Measurements from ENCODE around the gene ARHGAP6. TPM values are rescaled to one million over a fixed set of nuclear protein-coding genes. Genes with fewer than 3 reads are reported as not detected.

The ARHGAP6 gene
- total and polyA plus RNA-seq, 9 of the 15 experiments (the other 6 are each of a cell fraction or from before 2014, with no cell fraction given), result 12.5 to 63.6 (median 41.8) TPM

DNA sequence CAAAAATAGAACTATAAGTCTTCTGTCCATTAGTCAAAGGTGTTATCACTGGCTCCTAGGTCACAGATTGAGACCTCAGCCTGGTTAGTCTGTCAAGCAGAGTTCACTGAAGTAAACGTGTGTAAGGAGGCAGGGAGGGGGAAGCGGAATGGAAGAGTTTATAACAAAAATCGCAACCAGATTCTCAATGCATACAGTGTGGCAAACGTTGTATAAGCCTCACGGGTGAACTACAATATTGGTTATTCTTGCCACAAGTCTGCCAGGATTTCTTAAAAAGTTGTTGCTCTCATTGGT is 257.7 kb downstream of the ARHGAP6 start (continued):
- TF ChIP-seq, protein P1, sequence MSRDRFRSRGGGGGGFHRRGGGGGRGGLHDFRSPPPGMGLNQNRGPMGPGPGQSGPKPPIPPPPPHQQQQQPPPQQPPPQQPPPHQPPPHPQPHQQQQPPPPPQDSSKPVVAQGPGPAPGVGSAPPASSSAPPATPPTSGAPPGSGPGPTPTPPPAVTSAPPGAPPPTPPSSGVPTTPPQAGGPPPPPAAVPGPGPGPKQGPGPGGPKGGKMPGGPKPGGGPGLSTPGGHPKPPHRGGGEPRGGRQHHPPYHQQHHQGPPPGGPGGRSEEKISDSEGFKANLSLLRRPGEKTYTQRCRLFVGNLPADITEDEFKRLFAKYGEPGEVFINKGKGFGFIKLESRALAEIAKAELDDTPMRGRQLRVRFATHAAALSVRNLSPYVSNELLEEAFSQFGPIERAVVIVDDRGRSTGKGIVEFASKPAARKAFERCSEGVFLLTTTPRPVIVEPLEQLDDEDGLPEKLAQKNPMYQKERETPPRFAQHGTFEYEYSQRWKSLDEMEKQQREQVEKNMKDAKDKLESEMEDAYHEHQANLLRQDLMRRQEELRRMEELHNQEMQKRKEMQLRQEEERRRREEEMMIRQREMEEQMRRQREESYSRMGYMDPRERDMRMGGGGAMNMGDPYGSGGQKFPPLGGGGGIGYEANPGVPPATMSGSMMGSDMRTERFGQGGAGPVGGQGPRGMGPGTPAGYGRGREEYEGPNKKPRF (IDR thresholded peaks at IDR 0.05; ENCODE audit: low read depth, low read length), result no peak

DNA sequence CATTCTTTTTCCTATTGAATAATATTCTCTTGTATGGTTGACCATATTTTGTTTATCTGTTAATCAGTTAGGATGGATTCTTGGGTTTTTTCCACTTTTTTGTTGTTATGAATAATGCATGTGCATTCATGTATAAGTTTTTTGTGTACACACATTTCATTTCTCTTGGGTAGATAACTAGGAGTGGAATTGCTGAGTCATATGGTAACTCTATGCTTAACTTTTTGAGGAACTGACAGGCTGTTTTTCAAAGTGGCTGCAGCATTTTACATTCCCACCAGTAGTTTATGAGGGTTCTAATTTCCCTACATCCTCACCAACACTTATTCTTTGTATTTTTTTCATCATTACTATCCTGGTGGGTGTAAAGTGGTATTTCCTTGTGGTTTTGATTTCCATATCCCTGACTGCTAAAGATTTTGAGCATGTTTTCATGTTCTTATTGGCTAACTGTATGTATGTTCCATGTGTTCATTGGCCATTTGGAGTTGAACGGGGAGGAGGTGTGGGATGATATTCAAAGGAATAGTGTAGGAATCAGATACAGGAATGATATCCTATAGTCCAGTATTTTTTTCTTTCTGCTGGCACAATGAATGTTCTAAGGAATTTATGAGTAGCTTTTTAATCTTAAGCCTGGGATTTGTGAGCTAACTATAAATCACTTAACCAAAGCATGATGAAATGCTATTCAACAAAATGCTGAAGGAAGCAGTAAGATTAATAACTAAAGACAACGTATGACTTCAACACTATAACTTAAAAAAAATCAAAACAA is 258.2 kb downstream of the ARHGAP6 start:
- ChIA-PET POLR2A (interaction anchor here (0.8 to 1.0 kb wide), 2 partner anchors 9 to 17 kb away, joined by 3 read pairs; no protein-coding TSS in a partner anchor), CTCF (ENCODE audit: low intra/inter-chr PET ratio) (no interaction called here)
- peaks cover 15 to 87% of the 10 kb centered on the region in 2 experiments for H3K4me1 ChIP-seq (replicated peaks in 1 of 2; ENCODE audit: control insufficient read depth in 2 of 2, insufficient read depth in 2 of 2, low read length in 2 of 2)
- DNase-seq (ENCODE audit: extremely low read depth in 1 of 4, low spot score in 3 of 4), result peak in 1 of 4 experiments; percentile 72
- intact Hi-C loops (cut with micrococcal nuclease), result loop anchor here (2.0 kb wide), 1 partner anchor 15 kb away; no protein-coding TSS in a partner anchor
- in situ Hi-C loops (cut with MboI), result no loop called here
- H3K9me1 ChIP-seq (ENCODE audit: control insufficient read depth, insufficient read depth, low read length), result no peaks in the 10 kb centered on the region
- H3K9me3 ChIP-seq (replicated peaks; ENCODE audit: control insufficient read depth, insufficient read depth, low read depth, low read length), result no peaks in the 10 kb centered on the region
- H3K9ac ChIP-seq (ENCODE audit: insufficient read depth in 1 of 2, low read depth in 2 of 2, low read length in 2 of 2), result peak overlapping the region in 1 of 2 experiments; percentile 67; a peak in 2 of 4 replicates
- WGBS (ENCODE audit: insufficient coverage, low coverage, missing lambda C conversion rate), result 0% methylated on average over 2 of the region's 2 CpGs
- no peak overlapping the region for H2AFZ ChIP-seq (ENCODE audit: low read depth, low read length)
- H3K27ac ChIP-seq (ENCODE audit: extremely low read depth, low read depth, low read length), result peak overlapping the region; percentile 87
- H3K27me3 ChIP-seq (ENCODE audit: control insufficient read depth in 2 of 2, insufficient read depth in 2 of 2, low read length in 2 of 2), result no peaks in the 10 kb centered on the region
- H3K4me3 ChIP-seq, result no peak overlapping the region
- H3K79me2 ChIP-seq (ENCODE audit: control insufficient read depth, insufficient read depth, low read length), result peaks cover 99% of the 10 kb centered on the region
- H3K36me3 ChIP-seq (ENCODE audit: control insufficient read depth, insufficient read depth, low read length), result peaks cover 13% of the 10 kb centered on the region
- FAIRE-seq, result peak; percentile 80
- peak overlapping the region; percentile 84; the same call in 1 of the 2 replicates for H3K4me2 ChIP-seq (ENCODE audit: insufficient read depth, low read length)
- no peaks in the 10 kb centered on the region for H4K20me1 ChIP-seq (replicated peaks; ENCODE audit: control insufficient read depth, insufficient read depth, low read length)
- peak; percentile 41 for ATAC-seq
- BruUV-seq (replicated peaks), result no TSS peak
- TF ChIP-seq ETS2 (tag; IDR thresholded peaks at IDR 0.05; ENCODE audit: borderline replicate concordance, poor library complexity, severe bottlenecking) (no peak), ZNF444 (CRISPR knock-in tag; IDR thresholded peaks at IDR 0.05) (no peak), ZNF785 (CRISPR knock-in tag; IDR thresholded peaks at IDR 0.05) (no peak), JUNB (CRISPR knock-in tag; conservative IDR thresholded peaks at IDR 0.05) (no peak), BHLHE40 (IDR thresholded peaks at IDR 0.05; ENCODE audit: low read length) (0 out of 2 replicates have a peak, but pooled peaks have one; percentile 13)
- TF ChIP-seq, protein P2, sequence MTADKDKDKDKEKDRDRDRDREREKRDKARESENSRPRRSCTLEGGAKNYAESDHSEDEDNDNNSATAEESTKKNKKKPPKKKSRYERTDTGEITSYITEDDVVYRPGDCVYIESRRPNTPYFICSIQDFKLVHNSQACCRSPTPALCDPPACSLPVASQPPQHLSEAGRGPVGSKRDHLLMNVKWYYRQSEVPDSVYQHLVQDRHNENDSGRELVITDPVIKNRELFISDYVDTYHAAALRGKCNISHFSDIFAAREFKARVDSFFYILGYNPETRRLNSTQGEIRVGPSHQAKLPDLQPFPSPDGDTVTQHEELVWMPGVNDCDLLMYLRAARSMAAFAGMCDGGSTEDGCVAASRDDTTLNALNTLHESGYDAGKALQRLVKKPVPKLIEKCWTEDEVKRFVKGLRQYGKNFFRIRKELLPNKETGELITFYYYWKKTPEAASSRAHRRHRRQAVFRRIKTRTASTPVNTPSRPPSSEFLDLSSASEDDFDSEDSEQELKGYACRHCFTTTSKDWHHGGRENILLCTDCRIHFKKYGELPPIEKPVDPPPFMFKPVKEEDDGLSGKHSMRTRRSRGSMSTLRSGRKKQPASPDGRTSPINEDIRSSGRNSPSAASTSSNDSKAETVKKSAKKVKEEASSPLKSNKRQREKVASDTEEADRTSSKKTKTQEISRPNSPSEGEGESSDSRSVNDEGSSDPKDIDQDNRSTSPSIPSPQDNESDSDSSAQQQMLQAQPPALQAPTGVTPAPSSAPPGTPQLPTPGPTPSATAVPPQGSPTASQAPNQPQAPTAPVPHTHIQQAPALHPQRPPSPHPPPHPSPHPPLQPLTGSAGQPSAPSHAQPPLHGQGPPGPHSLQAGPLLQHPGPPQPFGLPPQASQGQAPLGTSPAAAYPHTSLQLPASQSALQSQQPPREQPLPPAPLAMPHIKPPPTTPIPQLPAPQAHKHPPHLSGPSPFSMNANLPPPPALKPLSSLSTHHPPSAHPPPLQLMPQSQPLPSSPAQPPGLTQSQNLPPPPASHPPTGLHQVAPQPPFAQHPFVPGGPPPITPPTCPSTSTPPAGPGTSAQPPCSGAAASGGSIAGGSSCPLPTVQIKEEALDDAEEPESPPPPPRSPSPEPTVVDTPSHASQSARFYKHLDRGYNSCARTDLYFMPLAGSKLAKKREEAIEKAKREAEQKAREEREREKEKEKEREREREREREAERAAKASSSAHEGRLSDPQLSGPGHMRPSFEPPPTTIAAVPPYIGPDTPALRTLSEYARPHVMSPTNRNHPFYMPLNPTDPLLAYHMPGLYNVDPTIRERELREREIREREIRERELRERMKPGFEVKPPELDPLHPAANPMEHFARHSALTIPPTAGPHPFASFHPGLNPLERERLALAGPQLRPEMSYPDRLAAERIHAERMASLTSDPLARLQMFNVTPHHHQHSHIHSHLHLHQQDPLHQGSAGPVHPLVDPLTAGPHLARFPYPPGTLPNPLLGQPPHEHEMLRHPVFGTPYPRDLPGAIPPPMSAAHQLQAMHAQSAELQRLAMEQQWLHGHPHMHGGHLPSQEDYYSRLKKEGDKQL (CRISPR knock-in tag; IDR thresholded peaks at IDR 0.05; ENCODE audit: borderline replicate concordance), result no peak
- TF ChIP-seq, protein P3, sequence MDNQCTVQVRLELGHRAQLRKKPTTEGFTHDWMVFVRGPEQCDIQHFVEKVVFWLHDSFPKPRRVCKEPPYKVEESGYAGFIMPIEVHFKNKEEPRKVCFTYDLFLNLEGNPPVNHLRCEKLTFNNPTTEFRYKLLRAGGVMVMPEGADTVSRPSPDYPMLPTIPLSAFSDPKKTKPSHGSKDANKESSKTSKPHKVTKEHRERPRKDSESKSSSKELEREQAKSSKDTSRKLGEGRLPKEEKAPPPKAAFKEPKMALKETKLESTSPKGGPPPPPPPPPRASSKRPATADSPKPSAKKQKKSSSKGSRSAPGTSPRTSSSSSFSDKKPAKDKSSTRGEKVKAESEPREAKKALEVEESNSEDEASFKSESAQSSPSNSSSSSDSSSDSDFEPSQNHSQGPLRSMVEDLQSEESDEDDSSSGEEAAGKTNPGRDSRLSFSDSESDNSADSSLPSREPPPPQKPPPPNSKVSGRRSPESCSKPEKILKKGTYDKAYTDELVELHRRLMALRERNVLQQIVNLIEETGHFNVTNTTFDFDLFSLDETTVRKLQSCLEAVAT (IDR thresholded peaks at IDR 0.05), result peak; percentile 32 to 51; a peak in 2 of 4 replicates
- TF ChIP-seq, protein P4, sequence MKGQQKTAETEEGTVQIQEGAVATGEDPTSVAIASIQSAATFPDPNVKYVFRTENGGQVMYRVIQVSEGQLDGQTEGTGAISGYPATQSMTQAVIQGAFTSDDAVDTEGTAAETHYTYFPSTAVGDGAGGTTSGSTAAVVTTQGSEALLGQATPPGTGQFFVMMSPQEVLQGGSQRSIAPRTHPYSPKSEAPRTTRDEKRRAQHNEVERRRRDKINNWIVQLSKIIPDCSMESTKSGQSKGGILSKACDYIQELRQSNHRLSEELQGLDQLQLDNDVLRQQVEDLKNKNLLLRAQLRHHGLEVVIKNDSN (CRISPR knock-in tag; IDR thresholded peaks at IDR 0.05), result no peak
